ENCODE data around the gene PIM3.

DNA sequence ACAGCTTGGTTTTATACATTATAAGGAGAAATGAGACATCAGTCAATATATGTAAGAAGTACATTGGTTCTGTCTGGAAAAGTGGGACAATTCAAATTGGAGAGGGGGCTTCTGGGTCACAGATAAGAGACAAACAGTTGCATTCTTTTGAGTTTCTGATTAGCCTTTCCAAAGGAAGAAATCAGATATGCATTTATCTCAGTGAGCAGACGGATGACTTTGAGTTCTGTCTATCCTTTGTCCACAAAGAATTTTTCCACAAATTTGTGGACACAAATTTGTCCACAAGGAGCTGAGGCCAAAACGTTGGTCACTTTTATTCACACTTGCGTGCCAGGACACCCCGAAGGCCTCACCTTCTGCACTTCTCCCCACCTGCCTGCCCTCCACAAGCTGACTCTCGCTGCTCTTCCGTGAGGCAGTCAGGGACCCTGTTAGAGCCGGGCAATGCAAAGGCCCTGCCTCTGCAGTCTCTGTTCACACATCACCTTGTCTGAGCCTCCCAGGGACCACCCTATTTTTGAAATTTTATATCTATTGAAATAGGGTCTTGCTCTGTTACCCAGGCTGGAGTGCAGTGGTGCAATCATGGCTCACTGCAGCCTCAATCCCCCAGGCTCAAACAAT is 31.4 kb downstream of the PIM3 start:
- TF ChIP-seq PKNOX1 (IDR thresholded peaks at IDR 0.05) (no peak), SP1 (IDR thresholded peaks at IDR 0.05) (no peak), ARNT (IDR thresholded peaks at IDR 0.05) (no peak), FOXM1 (IDR thresholded peaks at IDR 0.05; ENCODE audit: borderline replicate concordance) (no peak), BHLHE40 (IDR thresholded peaks at IDR 0.05; ENCODE audit: borderline replicate concordance) (no peak), ELF4 (IDR thresholded peaks at IDR 0.05) (no peak), ZNF384 (IDR thresholded peaks at IDR 0.05) (no peak), CTBP1 (IDR thresholded peaks at IDR 0.05; ENCODE audit: borderline replicate concordance) (no peak), SUZ12 (IDR thresholded peaks at IDR 0.05) (no peak), NFRKB (IDR thresholded peaks at IDR 0.05) (no peak), TARDBP (IDR thresholded peaks at IDR 0.05) (no peak)

All from HEK293T (cell line).